ENCODE results near the gene CCNB3.
A peak's percentile ranks its signal among the peaks of the same experiment; 100 is the strongest.

The CCNB3 gene

DNA sequence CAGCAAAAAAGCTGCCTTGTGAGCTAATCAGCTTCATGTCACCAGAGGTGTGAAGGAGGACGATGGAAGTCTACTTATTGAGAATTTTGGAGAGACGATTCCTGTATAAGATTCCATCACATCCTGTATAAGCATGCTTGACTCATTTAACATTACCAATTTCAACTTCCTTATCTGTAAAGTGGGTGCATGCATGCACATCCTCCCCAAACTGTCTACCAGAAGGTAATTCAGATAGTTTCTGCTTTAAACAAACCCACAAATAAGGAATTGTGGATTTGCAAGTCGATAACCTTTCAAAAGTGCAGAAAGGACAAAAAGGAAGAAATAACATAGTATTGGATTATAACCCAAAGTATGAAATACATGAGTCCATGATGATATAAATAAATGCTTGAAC is 34.8 kb upstream of the CCNB3 start:
- no peak overlapping the region for H3K4me3 ChIP-seq (ENCODE audit: low read depth, low read length)
- no peak overlapping the region for H3K27ac ChIP-seq (ENCODE audit: low read depth, low read length)
- no peak overlapping the region for H2AFZ ChIP-seq (ENCODE audit: insufficient read depth, low read length, poor library complexity)
- no peak overlapping the region for H4K12ac ChIP-seq (ENCODE audit: low read depth, low read length)
- H3K4me1 ChIP-seq (ENCODE audit: control insufficient read depth in 1 of 2, insufficient read depth in 2 of 2, low read length in 2 of 2) = peaks cover 0 to 2% of the 10 kb centered on the region in 2 experiments
- no peak overlapping the region for H4K91ac ChIP-seq (ENCODE audit: low read depth, low read length)
- no peak overlapping the region for H3K14ac ChIP-seq (ENCODE audit: low read length)
- H4K8ac ChIP-seq (ENCODE audit: low read depth, low read length) = no peak overlapping the region
- no peak overlapping the region for H3K23ac ChIP-seq (ENCODE audit: low read length)
- no peak for DNase-seq
- H3K79me1 ChIP-seq (ENCODE audit: low read length) = no peaks in the 10 kb centered on the region
- WGBS (ENCODE audit: extremely low coverage, insufficient coverage, insufficient read length) = no CpG with 5 or more reads among the region's 3 CpGs
- H3K79me2 ChIP-seq (ENCODE audit: control insufficient read depth, insufficient read depth, low read length, poor library complexity) = no peaks in the 10 kb centered on the region
- H2AK5ac ChIP-seq (ENCODE audit: low read length) = no peak overlapping the region
- no peaks in the 10 kb centered on the region for H3K36me3 ChIP-seq (ENCODE audit: control insufficient read depth in 1 of 2, insufficient read depth in 2 of 2, low read length in 2 of 2)
- no peaks in the 10 kb centered on the region for H3K9me3 ChIP-seq (ENCODE audit: insufficient read depth, low read depth, low read length)
- H3K27me3 ChIP-seq (ENCODE audit: insufficient read depth, low read length) = no peaks in the 10 kb centered on the region
- no peak overlapping the region for H2BK5ac ChIP-seq (ENCODE audit: low read depth, low read length, poor library complexity)
- H2BK120ac ChIP-seq (ENCODE audit: insufficient read depth, low read length, poor library complexity) = no peak overlapping the region
- H3K4me2 ChIP-seq (ENCODE audit: low read length) = no peak overlapping the region
- no peak overlapping the region for H3K18ac ChIP-seq (ENCODE audit: low read length)
- H3K9ac ChIP-seq (ENCODE audit: low read length) = no peak overlapping the region
- no peak overlapping the region for H3K4ac ChIP-seq (ENCODE audit: low read depth, low read length)
- no peak overlapping the region for H2BK12ac ChIP-seq (ENCODE audit: low read length)

DNA sequence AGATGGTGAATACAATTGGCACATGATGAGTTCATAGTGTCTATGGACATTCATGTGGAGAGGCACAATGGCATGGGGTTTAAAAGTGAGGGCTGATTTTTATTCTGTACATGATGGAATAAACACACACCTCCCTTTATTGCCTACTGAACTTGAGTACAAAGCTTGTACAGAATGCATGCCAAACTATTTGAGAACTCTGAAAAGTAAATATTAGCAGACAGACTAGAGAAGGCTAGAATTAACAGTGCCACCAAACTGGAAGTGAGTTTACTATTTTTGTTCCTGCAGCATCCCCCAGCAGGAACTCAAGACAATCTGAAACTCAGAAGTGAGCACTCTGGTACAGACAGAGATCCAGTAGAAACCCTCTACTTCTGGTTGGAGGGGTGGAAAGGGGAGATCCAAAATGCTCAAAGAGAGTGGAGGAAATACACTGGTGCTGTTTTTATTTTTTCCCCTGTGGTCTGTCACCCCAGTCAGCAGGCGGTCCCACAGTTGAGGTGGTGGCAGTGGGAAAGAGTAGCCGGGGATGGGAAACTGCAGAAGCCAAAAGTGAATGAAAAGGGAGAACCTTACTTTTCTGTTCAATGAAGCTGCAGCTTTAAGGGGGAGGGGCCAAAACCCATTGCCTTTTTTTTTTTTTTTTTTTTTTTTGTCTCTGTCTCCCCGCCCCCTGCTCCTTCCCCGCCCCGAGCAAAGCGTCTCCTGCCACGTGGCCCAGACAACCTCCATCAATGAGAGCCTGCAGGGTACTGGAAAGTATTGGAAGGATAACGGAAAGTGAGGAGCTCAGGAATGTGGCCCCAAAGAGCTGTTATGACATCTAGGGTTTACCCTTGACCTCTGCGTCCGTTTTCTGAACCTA is 24.3 kb upstream of the CCNB3 start:
- H3K4ac ChIP-seq (ENCODE audit: low read depth, low read length) = no peak overlapping the region
- H4K91ac ChIP-seq (ENCODE audit: low read depth, low read length) = peak overlapping the region; percentile 37
- no peak overlapping the region for H3K27ac ChIP-seq (ENCODE audit: low read depth, low read length)
- no peak overlapping the region for H3K4me3 ChIP-seq (ENCODE audit: low read depth, low read length)
- no peak overlapping the region for H4K8ac ChIP-seq (ENCODE audit: low read depth, low read length)
- no peak overlapping the region for H2BK5ac ChIP-seq (ENCODE audit: low read depth, low read length, poor library complexity)
- no peak overlapping the region for H3K4me2 ChIP-seq (ENCODE audit: low read length)
- no peak overlapping the region for H2AK5ac ChIP-seq (ENCODE audit: low read length)
- no peak overlapping the region for H2AFZ ChIP-seq (ENCODE audit: insufficient read depth, low read length, poor library complexity)
- no peak overlapping the region for H4K12ac ChIP-seq (ENCODE audit: low read depth, low read length)
- H2BK120ac ChIP-seq (ENCODE audit: insufficient read depth, low read length, poor library complexity) = peak overlapping the region; percentile 58
- no peak overlapping the region for H3K9ac ChIP-seq (ENCODE audit: low read length)
- no peaks in the 10 kb centered on the region for H3K79me2 ChIP-seq (ENCODE audit: control insufficient read depth, insufficient read depth, low read length, poor library complexity)
- H3K18ac ChIP-seq (ENCODE audit: low read length) = no peak overlapping the region
- H3K23ac ChIP-seq (ENCODE audit: low read length) = no peak overlapping the region
- H2BK12ac ChIP-seq (ENCODE audit: low read length) = peak overlapping the region; percentile 63
- no peak overlapping the region for H3K14ac ChIP-seq (ENCODE audit: low read length)
- peaks cover 0 to 2% of the 10 kb centered on the region in 2 experiments for H3K4me1 ChIP-seq (ENCODE audit: control insufficient read depth in 1 of 2, insufficient read depth in 2 of 2, low read length in 2 of 2)
- WGBS (ENCODE audit: extremely low coverage, insufficient coverage, insufficient read length) = no CpG with 5 or more reads among the region's 10 CpGs
- H3K27me3 ChIP-seq (ENCODE audit: insufficient read depth, low read length) = no peaks in the 10 kb centered on the region
- no peaks in the 10 kb centered on the region for H3K9me3 ChIP-seq (ENCODE audit: insufficient read depth, low read depth, low read length)
- peaks cover 4% of the 10 kb centered on the region for H3K79me1 ChIP-seq (ENCODE audit: low read length)
- no peaks in the 10 kb centered on the region for H3K36me3 ChIP-seq (ENCODE audit: control insufficient read depth in 1 of 2, insufficient read depth in 2 of 2, low read length in 2 of 2)
- DNase-seq = peak in 1 of 2 donors; percentile 13

DNA sequence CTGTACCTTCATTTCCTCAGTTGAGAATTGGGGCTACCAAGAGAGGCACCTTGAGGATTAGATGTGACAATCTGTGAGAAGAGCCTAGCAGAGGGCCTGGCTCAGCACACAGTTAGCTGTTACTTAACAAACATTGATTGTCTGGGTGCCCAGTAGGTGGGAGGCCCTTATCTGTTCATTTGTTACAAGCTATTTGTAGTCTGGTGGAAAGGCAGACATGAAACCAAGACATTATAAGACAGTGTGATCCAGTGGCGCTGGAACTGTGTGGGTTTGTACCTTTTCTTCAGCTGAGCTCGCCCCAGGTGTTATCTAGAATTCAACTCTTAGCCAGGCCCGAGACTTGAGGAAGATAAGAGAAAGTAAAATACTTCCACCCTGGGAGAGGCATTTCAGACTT is 20.7 kb upstream of the CCNB3 start:
- Histone ChIP-seq H3K36me3 (ENCODE audit: control insufficient read depth in 1 of 2, insufficient read depth in 2 of 2, low read length in 2 of 2) (no peaks in the 10 kb centered on the region), H3K79me1 (ENCODE audit: low read length) (peaks cover 11% of the 10 kb centered on the region), H4K12ac (ENCODE audit: low read depth, low read length) (no peak overlapping the region), H3K4me2 (ENCODE audit: low read length) (no peak overlapping the region), H2BK12ac (ENCODE audit: low read length) (peak overlapping the region; percentile 10), H3K18ac (ENCODE audit: low read length) (no peak overlapping the region), H2AK5ac (ENCODE audit: low read length) (no peak overlapping the region), H3K14ac (ENCODE audit: low read length) (no peak overlapping the region), H3K9ac (ENCODE audit: low read length) (no peak overlapping the region), H3K23ac (ENCODE audit: low read length) (no peak overlapping the region), H4K8ac (ENCODE audit: low read depth, low read length) (no peak overlapping the region), H3K27me3 (ENCODE audit: insufficient read depth, low read length) (no peaks in the 10 kb centered on the region), H3K4ac (ENCODE audit: low read depth, low read length) (no peak overlapping the region), H4K91ac (ENCODE audit: low read depth, low read length) (peak overlapping the region; percentile 19), H2BK120ac (ENCODE audit: insufficient read depth, low read length, poor library complexity) (no peak overlapping the region), H3K9me3 (ENCODE audit: insufficient read depth, low read depth, low read length) (no peaks in the 10 kb centered on the region), H3K79me2 (ENCODE audit: control insufficient read depth, insufficient read depth, low read length, poor library complexity) (no peaks in the 10 kb centered on the region), H2AFZ (ENCODE audit: insufficient read depth, low read length, poor library complexity) (no peak overlapping the region), H2BK5ac (ENCODE audit: low read depth, low read length, poor library complexity) (no peak overlapping the region), H3K4me1 (ENCODE audit: control insufficient read depth in 1 of 2, insufficient read depth in 2 of 2, low read length in 2 of 2) (peaks cover 0 to 2% of the 10 kb centered on the region in 2 experiments), H3K27ac (ENCODE audit: low read depth, low read length) (no peak overlapping the region), H3K4me3 (ENCODE audit: low read depth, low read length) (no peak overlapping the region)
- no peak for DNase-seq
- no CpG with 5 or more reads among the region's 3 CpGs for WGBS (ENCODE audit: extremely low coverage, insufficient coverage, insufficient read length)

DNA sequence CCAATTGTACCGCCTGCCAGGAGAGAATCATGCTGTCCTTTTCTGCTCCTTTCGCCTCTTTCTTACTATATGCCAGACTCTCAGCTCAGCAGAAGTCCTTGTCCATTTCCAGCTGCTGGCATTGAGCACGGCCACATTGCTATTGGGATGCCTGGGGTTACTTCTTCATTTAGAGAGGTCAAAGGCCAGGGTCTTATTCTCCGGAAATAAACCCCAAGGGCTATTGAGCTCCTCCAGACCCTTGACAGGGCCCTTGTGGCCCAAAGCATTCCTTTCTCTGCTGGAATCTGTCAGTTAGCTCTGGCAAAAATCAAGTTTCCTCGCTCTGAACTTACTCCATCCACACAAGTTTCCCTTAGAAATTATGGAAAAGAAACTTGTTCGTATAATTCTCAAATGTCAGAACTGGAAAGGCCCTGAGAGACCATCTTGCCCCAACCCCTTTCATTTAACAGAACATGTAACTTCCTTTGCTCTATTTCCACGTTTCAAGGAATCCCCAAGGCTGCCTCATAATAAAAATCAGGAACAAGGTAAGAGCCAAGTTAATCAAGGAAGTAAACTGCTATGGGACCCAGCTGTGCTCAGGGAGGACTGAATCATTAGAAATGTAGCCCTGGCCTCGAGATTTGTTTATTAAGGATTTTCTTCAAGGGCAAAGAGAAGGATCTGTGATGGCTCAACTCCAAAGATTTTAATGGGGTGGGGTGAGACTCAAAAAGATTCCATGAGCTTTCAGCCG is 15.5 kb upstream of the CCNB3 start:
- peak overlapping the region; percentile 41 for H2AFZ ChIP-seq (ENCODE audit: insufficient read depth, low read length, poor library complexity)
- H3K9me3 ChIP-seq (ENCODE audit: insufficient read depth, low read depth, low read length) = no peaks in the 10 kb centered on the region
- H3K36me3 ChIP-seq (ENCODE audit: control insufficient read depth in 1 of 2, insufficient read depth in 2 of 2, low read length in 2 of 2) = no peaks in the 10 kb centered on the region
- peak overlapping the region; percentile 65 for H3K18ac ChIP-seq (ENCODE audit: low read length)
- no peak overlapping the region for H2AK5ac ChIP-seq (ENCODE audit: low read length)
- H2BK12ac ChIP-seq (ENCODE audit: low read length) = no peak overlapping the region
- peak overlapping the region; percentile 43 for H4K12ac ChIP-seq (ENCODE audit: low read depth, low read length)
- no CpG with 5 or more reads among the region's 9 CpGs for WGBS (ENCODE audit: extremely low coverage, insufficient coverage, insufficient read length)
- H3K27ac ChIP-seq (ENCODE audit: low read depth, low read length) = peak overlapping the region; percentile 100
- peak overlapping the region; percentile 77 for H4K8ac ChIP-seq (ENCODE audit: low read depth, low read length)
- no peaks in the 10 kb centered on the region for H3K27me3 ChIP-seq (ENCODE audit: insufficient read depth, low read length)
- H3K79me2 ChIP-seq (ENCODE audit: control insufficient read depth, insufficient read depth, low read length, poor library complexity) = peaks cover 6% of the 10 kb centered on the region
- H3K79me1 ChIP-seq (ENCODE audit: low read length) = peaks cover 37% of the 10 kb centered on the region
- no peak for DNase-seq
- no peak overlapping the region for H3K4me2 ChIP-seq (ENCODE audit: low read length)
- no peak overlapping the region for H3K4ac ChIP-seq (ENCODE audit: low read depth, low read length)
- H3K9ac ChIP-seq (ENCODE audit: low read length) = no peak overlapping the region
- H3K4me3 ChIP-seq (ENCODE audit: low read depth, low read length) = no peak overlapping the region
- H3K23ac ChIP-seq (ENCODE audit: low read length) = no peak overlapping the region
- peaks cover 7 to 16% of the 10 kb centered on the region in 2 experiments for H3K4me1 ChIP-seq (ENCODE audit: control insufficient read depth in 1 of 2, insufficient read depth in 2 of 2, low read length in 2 of 2)
- H2BK120ac ChIP-seq (ENCODE audit: insufficient read depth, low read length, poor library complexity) = peak overlapping the region; percentile 98
- H4K91ac ChIP-seq (ENCODE audit: low read depth, low read length) = peak overlapping the region; percentile 97
- H3K14ac ChIP-seq (ENCODE audit: low read length) = peak overlapping the region; percentile 82
- H2BK5ac ChIP-seq (ENCODE audit: low read depth, low read length, poor library complexity) = peak overlapping the region; percentile 97

Measured in trophoblast cell (in vitro differentiated cells and primary cell).